ENCODE results near the gene MIER3. TPM values are rescaled to one million over a fixed set of nuclear protein-coding genes. Genes with fewer than 3 reads are reported as not detected.
A peak's percentile ranks its signal among the peaks of the same experiment; 100 is the strongest.

Gene MIER3
- total RNA-seq, 1 donor: 28.9 TPM

DNA sequence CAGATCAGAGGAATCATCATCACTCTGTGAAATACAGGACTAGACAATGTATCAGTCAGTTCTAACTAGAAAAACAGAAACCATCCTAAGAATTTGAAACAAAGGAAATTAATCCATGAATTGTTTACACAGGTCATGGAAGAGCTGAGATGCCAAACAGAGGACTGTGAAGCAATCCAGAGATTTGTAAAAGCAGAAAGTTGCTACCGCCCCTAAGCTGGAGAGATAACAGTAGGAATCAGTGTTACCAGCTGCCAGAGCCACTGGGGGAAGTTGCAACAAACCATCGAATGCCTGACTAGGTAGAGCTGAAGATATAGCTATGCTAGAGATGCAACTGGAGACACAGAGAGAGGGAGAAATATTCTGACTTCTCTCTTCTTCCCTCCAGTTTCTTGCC is 10.4 kb upstream of the MIER3 start:
- TF ChIP-seq, protein P1, sequence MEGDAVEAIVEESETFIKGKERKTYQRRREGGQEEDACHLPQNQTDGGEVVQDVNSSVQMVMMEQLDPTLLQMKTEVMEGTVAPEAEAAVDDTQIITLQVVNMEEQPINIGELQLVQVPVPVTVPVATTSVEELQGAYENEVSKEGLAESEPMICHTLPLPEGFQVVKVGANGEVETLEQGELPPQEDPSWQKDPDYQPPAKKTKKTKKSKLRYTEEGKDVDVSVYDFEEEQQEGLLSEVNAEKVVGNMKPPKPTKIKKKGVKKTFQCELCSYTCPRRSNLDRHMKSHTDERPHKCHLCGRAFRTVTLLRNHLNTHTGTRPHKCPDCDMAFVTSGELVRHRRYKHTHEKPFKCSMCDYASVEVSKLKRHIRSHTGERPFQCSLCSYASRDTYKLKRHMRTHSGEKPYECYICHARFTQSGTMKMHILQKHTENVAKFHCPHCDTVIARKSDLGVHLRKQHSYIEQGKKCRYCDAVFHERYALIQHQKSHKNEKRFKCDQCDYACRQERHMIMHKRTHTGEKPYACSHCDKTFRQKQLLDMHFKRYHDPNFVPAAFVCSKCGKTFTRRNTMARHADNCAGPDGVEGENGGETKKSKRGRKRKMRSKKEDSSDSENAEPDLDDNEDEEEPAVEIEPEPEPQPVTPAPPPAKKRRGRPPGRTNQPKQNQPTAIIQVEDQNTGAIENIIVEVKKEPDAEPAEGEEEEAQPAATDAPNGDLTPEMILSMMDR (IDR thresholded peaks at IDR 0.05; ENCODE audit: insufficient read depth, low read depth, low read length): no peak
- peak; percentile 17 for DNase-seq (ENCODE audit: low read depth)
- H3K4me3 ChIP-seq (ENCODE audit: low read depth, low read length): no peak overlapping the region

DNA sequence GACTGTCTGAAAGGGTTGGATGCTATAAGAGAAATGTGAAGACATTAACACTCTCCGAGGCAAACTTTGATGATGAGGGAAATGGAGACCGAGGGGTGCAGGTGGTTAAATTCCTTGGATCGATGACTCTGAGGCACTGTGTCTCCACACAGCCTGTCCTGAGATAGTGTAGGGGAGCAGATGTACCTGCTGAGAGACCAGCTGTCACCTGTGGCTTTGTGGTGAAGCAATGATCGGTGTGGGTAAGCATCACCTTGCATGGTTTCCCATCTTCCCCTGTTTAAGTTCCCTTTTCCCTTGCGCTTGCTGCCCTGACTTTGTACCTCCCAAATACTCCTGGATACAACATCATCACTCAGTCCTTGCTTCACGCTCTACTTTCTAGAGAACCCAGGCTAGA is 9.8 kb upstream of the MIER3 start:
- H3K4me3 ChIP-seq (ENCODE audit: low read depth, low read length): no peak overlapping the region
- TF ChIP-seq, protein P1 (IDR thresholded peaks at IDR 0.05; ENCODE audit: insufficient read depth, low read depth, low read length): no peak
- no peak for DNase-seq (ENCODE audit: low read depth)

DNA sequence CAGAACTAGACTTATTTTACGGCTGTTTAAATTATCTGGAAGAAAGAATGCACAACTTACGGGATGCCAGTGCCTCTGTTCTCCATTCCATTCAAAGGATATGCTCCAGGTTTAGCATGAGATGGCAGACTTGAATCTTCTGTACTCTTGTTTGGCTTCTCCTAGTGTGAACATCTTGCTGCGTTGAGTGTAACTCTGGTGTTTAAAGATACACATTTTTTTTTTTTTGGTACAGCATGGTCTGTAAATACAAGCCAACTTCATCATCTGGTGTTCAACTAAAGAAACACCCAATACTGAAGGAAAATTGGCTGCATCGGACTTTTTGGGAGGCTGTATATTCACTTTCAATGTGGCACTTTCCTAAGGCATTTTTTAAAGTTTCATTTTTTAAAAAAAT is 7.4 kb upstream of the MIER3 start:
- no peak for DNase-seq (ENCODE audit: low read depth)
- H3K4me3 ChIP-seq (ENCODE audit: low read depth, low read length): no peak overlapping the region
- TF ChIP-seq, protein P1 (IDR thresholded peaks at IDR 0.05; ENCODE audit: insufficient read depth, low read depth, low read length): no peak

DNA sequence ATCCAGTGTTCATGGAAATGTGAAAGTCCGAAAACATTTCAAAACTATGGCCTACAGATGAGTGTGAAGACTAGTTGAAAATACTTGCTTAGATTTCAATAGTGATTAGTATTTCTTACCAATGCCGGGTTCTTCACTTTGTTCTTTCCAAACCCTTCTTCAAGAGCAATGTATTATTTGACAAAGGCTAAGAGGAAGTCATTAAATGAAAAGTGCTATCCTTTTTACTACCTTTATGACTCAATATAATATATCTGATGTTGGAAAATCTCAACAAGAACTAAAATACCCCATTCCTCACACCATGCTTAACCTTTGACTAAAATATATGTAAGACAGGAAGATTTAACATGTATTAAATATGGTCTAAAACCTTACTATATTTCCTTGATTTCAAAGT is 6.7 kb upstream of the MIER3 start:
- no peak for DNase-seq (ENCODE audit: low read depth)
- TF ChIP-seq, protein P1 (IDR thresholded peaks at IDR 0.05; ENCODE audit: insufficient read depth, low read depth, low read length): no peak
- H3K4me3 ChIP-seq (ENCODE audit: low read depth, low read length): no peak overlapping the region

DNA sequence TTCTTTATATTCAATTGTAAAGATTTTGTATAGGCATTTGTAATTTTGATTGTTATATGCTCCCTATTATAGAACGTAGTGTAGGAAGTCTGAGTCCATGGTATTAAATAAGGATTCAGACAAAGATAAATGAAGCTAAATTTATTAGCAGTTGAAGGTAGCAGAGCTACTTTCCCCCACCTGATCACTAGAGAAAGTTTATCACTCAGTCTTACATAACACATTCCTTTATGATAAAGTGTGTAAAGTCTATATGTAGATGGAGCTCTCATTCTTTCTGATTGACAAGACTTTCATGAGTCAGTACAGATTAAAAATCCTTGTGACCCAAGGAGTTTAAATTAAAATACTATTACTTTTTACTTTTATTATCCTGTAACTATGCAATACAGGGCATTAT is 2.3 kb upstream of the MIER3 start:
- TF ChIP-seq, protein P1 (IDR thresholded peaks at IDR 0.05; ENCODE audit: insufficient read depth, low read depth, low read length): no peak

DNA sequence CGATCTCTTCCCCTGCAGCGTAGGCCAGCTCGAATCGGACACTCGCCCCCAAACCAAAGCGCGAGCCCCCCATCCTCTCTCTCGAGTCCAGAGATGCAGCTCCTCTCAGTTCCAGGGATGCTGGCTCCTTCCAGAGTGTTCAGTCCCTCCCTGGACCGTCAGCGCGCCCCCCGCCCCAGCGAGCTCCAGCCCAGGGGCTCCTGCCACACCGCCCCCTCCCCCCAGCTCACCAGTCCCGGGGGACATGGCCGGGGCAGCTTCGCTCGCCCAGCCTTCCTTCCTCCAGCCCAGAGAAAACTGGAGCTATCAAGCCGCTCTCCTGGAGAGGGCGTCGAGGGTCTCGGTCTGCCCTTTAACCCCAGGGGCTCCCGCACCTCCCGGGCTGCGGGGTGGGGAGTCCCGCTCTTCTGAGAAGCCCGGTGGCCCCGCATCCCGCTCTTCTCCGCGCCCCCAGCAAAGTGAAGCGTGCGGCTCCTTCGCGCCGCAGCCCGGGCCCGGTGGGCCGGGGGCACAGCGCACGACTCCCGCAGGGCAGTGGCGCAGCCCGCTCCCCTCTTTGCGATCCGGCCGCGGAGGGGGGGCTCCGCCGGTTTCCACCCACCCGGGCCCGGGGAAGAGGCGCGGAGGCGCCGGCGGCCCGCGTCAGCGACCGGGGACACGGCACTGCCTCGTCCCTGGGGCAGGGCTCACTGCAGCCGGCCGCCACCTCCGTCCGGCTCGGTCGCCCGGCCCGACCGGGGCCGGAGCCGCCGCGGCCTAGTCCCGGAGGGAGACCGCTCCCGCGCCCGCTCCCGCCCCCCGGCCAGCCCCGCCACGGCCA is 587 bp downstream of the MIER3 start:
- peak; percentile 7 for DNase-seq (ENCODE audit: low read depth)
- H3K4me3 ChIP-seq (ENCODE audit: low read depth, low read length): peak overlapping the region; percentile 84
- TF ChIP-seq, protein P1 (IDR thresholded peaks at IDR 0.05; ENCODE audit: insufficient read depth, low read depth, low read length): no peak

More for the DNA sequence above, 2.3 kb upstream of the MIER3 start:
- no peak for DNase-seq (ENCODE audit: low read depth)
- H3K4me3 ChIP-seq (ENCODE audit: low read depth, low read length): no peak overlapping the region

All from fibroblast of villous mesenchyme (primary cell).